ENCODE results near the gene USH2A.

Gene USH2A

DNA sequence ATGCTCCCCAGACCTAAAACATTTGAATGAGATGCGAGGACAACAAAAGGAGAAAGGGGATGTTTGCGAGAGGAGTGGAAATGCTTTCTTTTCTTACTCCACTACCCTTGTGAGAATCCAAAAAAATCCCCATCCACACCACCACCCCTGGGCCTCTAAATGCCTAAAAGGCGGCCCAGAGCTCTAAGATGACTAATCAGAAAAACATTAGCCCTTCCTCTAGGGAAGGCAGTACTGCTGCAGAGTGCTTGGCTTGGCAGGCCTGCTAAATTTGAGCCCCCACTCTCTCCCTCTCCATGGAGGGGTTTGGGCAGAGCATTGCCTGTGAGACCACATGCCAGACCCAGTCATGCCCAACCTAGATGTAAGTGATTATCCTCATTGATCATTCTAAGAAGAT lies 347.9 kb downstream of the USH2A start:
- no peaks in the 10 kb centered on the region for H3K79me2 ChIP-seq (ENCODE audit: insufficient read depth, low read length)
- TF ChIP-seq EZH2phosphoT487 (conservative IDR thresholded peaks at IDR 0.05; ENCODE audit: low read length), result no peak
- TF ChIP-seq, protein P1, sequence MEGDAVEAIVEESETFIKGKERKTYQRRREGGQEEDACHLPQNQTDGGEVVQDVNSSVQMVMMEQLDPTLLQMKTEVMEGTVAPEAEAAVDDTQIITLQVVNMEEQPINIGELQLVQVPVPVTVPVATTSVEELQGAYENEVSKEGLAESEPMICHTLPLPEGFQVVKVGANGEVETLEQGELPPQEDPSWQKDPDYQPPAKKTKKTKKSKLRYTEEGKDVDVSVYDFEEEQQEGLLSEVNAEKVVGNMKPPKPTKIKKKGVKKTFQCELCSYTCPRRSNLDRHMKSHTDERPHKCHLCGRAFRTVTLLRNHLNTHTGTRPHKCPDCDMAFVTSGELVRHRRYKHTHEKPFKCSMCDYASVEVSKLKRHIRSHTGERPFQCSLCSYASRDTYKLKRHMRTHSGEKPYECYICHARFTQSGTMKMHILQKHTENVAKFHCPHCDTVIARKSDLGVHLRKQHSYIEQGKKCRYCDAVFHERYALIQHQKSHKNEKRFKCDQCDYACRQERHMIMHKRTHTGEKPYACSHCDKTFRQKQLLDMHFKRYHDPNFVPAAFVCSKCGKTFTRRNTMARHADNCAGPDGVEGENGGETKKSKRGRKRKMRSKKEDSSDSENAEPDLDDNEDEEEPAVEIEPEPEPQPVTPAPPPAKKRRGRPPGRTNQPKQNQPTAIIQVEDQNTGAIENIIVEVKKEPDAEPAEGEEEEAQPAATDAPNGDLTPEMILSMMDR (IDR thresholded peaks at IDR 0.05; ENCODE audit: insufficient read depth, low read length, poor library complexity, severe bottlenecking), result no peak
- H3K9me3 ChIP-seq (ENCODE audit: insufficient read depth, low read length), result no peaks in the 10 kb centered on the region
- no peaks in the 10 kb centered on the region for H4K20me1 ChIP-seq (ENCODE audit: low read depth, low read length)
- no peaks in the 10 kb centered on the region for H3F3A ChIP-seq (ENCODE audit: insufficient read depth)
- no peaks in the 10 kb centered on the region for H3K36me3 ChIP-seq (ENCODE audit: low read length)
- no peaks in the 10 kb centered on the region for H3K9me2 ChIP-seq (replicated peaks; ENCODE audit: insufficient read depth, low read length)
- no peak overlapping the region for H3K27ac ChIP-seq (ENCODE audit: low read depth, low read length)
- H2AFZ ChIP-seq (ENCODE audit: low read depth, low read length, severe bottlenecking), result no peak overlapping the region
- H3K9ac ChIP-seq (ENCODE audit: low read length), result no peak overlapping the region
- H3K4me2 ChIP-seq (ENCODE audit: low read depth, low read length, poor library complexity, severe bottlenecking), result no peak overlapping the region
- no peaks in the 10 kb centered on the region for H3K27me3 ChIP-seq (ENCODE audit: low read length)
- H3K4me3 ChIP-seq (ENCODE audit: insufficient read depth, low read length, poor library complexity, severe bottlenecking), result no peak overlapping the region

DNA sequence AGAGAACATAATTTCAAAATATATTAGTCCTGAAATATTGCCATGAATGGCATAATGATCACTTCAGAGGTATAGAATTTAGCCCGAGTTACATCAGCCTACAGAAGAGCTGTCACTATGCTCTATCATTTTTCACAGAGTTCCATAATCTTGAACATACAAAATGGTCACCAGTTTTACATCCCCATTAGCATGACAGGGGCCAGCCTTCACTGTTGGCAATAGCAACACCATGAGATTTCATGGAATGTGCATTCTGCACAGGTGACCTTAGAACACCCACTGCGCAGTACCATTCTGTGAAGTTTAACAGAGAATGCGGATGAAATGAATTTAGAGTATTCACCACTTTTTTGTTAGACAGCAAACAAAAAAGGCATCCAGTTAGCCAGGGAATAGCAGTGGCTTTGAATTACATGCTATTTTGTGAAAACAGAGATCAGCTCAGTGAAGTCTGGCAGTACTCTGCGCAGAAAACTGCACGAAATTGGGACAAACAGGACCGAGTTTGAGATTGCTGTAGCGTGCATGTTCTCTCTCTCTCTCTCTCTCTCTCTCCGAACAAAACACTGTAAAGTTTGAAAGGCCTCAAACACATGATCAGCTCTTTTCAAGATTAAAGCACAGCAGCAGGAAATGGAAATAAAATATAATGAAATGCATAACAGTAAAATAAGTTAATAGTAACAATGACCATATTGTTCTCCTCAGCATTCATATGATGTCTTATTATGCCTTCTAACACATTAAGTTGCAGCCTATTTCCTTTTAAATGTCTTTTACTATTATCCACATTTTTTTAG lies 349.3 kb downstream of the USH2A start:
- H3K4me2 ChIP-seq (ENCODE audit: low read depth, low read length, poor library complexity, severe bottlenecking), result no peak overlapping the region
- TF ChIP-seq, protein P1 (IDR thresholded peaks at IDR 0.05; ENCODE audit: insufficient read depth, low read length, poor library complexity, severe bottlenecking), result no peak
- TF ChIP-seq EZH2phosphoT487 (conservative IDR thresholded peaks at IDR 0.05; ENCODE audit: low read length), result no peak
- no peaks in the 10 kb centered on the region for H3K27me3 ChIP-seq (ENCODE audit: low read length)
- H3F3A ChIP-seq (ENCODE audit: insufficient read depth), result no peaks in the 10 kb centered on the region
- no peaks in the 10 kb centered on the region for H4K20me1 ChIP-seq (ENCODE audit: low read depth, low read length)
- no peaks in the 10 kb centered on the region for H3K79me2 ChIP-seq (ENCODE audit: insufficient read depth, low read length)
- no peak overlapping the region for H2AFZ ChIP-seq (ENCODE audit: low read depth, low read length, severe bottlenecking)
- H3K4me3 ChIP-seq (ENCODE audit: insufficient read depth, low read length, poor library complexity, severe bottlenecking), result no peak overlapping the region
- no peak overlapping the region for H3K9ac ChIP-seq (ENCODE audit: low read length)
- no peak overlapping the region for H3K27ac ChIP-seq (ENCODE audit: low read depth, low read length)
- no peaks in the 10 kb centered on the region for H3K9me3 ChIP-seq (ENCODE audit: insufficient read depth, low read length)
- H3K36me3 ChIP-seq (ENCODE audit: low read length), result no peaks in the 10 kb centered on the region
- no peaks in the 10 kb centered on the region for H3K9me2 ChIP-seq (replicated peaks; ENCODE audit: insufficient read depth, low read length)

GRCh38 chr1:216071262-216071661 lies 352.0 kb downstream of the USH2A start:
- no peaks in the 10 kb centered on the region for H3F3A ChIP-seq (ENCODE audit: insufficient read depth)
- H2AFZ ChIP-seq (ENCODE audit: low read depth, low read length, severe bottlenecking), result no peak overlapping the region
- no peaks in the 10 kb centered on the region for H3K79me2 ChIP-seq (ENCODE audit: insufficient read depth, low read length)
- H3K4me2 ChIP-seq (ENCODE audit: low read depth, low read length, poor library complexity, severe bottlenecking), result no peak overlapping the region
- H3K9ac ChIP-seq (ENCODE audit: low read length), result no peak overlapping the region
- H3K4me3 ChIP-seq (ENCODE audit: insufficient read depth, low read length, poor library complexity, severe bottlenecking), result no peak overlapping the region
- no peaks in the 10 kb centered on the region for H3K36me3 ChIP-seq (ENCODE audit: low read length)
- no peaks in the 10 kb centered on the region for H3K9me3 ChIP-seq (ENCODE audit: insufficient read depth, low read length)
- no peaks in the 10 kb centered on the region for H3K9me2 ChIP-seq (replicated peaks; ENCODE audit: insufficient read depth, low read length)
- no peak overlapping the region for H3K27ac ChIP-seq (ENCODE audit: low read depth, low read length)
- TF ChIP-seq, protein P1 (IDR thresholded peaks at IDR 0.05; ENCODE audit: insufficient read depth, low read length, poor library complexity, severe bottlenecking), result no peak
- TF ChIP-seq EZH2phosphoT487 (conservative IDR thresholded peaks at IDR 0.05; ENCODE audit: low read length), result no peak
- no peaks in the 10 kb centered on the region for H3K27me3 ChIP-seq (ENCODE audit: low read length)
- no peaks in the 10 kb centered on the region for H4K20me1 ChIP-seq (ENCODE audit: low read depth, low read length)

Measured in SU-DHL-6 (cell line).